OCI-LY7 (cell line): ENCODE data around the gene TRIO. TPM values are rescaled to one million over a fixed set of nuclear protein-coding genes. Genes with fewer than 3 reads are reported as not detected.

Source experiments
- BruUV-seq: library from RNA; stranded (reverse); fragments of 400-500 nt; replicated peaks from 2 replicates; lab custom pipeline; 2021; lab: Mats Ljungman, UMichigan
- CTCF ChIA-PET: fragments of 300-600 bp; sonication (Branson Sonifier 250); formaldehyde crosslinking; loops from one replicate; lab custom pipeline; 2022; ENCODE audit warnings: antibody characterized with exemption; ENCODE audit not compliant: unreplicated experiment; lab: Charles Lee
- POLR2A ChIA-PET: fragments of 300-600 bp; sonication (Branson Sonifier 250); formaldehyde crosslinking; loops from one replicate; lab custom pipeline; 2022; ENCODE audit warnings: antibody characterized with exemption; lab: Charles Lee
- DNase-seq: peaks from one replicate; pipeline ENCODE4 v3.0.0-alpha.2; 2015; ENCODE audit warnings: low spot score
- H2AFZ ChIP-seq: fragments of 200-600 bp; sonication (generic), shearing (Covaris generic); 2 replicates; pipeline ENCODE4 v1.6.1; 2014; ENCODE audit warnings: mild to moderate bottlenecking, antibody characterized with exemption, low read length, moderate library complexity
- H3K27ac ChIP-seq: fragments of 200-600 bp; sonication (generic); 2 replicates; pipeline ENCODE4 v1.5.1; 2014; ENCODE audit warnings: mixed run types, low read depth, mild to moderate bottlenecking, moderate library complexity, low read length, inconsistent platforms; ENCODE audit not compliant: poor library complexity, severe bottlenecking
- H3K36me3 ChIP-seq: fragments of 200-600 bp; sonication (generic); 2 replicates; pipeline ENCODE4 v1.6.1; 2014; ENCODE audit warnings: mild to moderate bottlenecking, antibody characterized with exemption, low read length, moderate library complexity, mixed read lengths; ENCODE audit not compliant: insufficient read depth
- H3K4me1 ChIP-seq: fragments of 200-600 bp; sonication (generic); 2 replicates; pipeline ENCODE4 v1.5.1; 2014; ENCODE audit warnings: mild to moderate bottlenecking, low read length; ENCODE audit not compliant: insufficient read depth, poor library complexity, severe bottlenecking
- H3K4me2 ChIP-seq: fragments of 200-600 bp; sonication (generic); 2 replicates; pipeline ENCODE4 v1.6.1; 2014; ENCODE audit warnings: mild to moderate bottlenecking, low read length
- H3K4me3 ChIP-seq: fragments of 200-600 bp; sonication (generic); 2 replicates; pipeline ENCODE4 v1.5.1; 2014; ENCODE audit warnings: mild to moderate bottlenecking, low read depth, low read length; ENCODE audit not compliant: poor library complexity, severe bottlenecking
- H3K79me2 ChIP-seq: fragments of 200-600 bp; sonication (generic); 2 replicates; pipeline ENCODE4 v1.6.1; 2016; ENCODE audit warnings: low read depth, mild to moderate bottlenecking, low read length, moderate library complexity, mixed read lengths; ENCODE audit not compliant: insufficient read depth
- H3K9me2 ChIP-seq: fragments of 200-600 bp; sonication (generic); 2 replicates; pipeline ENCODE4 v1.6.1; 2016; ENCODE audit warnings: mild to moderate bottlenecking, low read length, mixed read lengths; ENCODE audit not compliant: insufficient read depth
- H3K9me3 ChIP-seq: fragments of 200-600 bp; sonication (generic); 2 replicates; pipeline ENCODE4 v1.6.1; 2014; ENCODE audit warnings: mild to moderate bottlenecking, mixed run types, low read length, mixed read lengths
- H4K20me1 ChIP-seq: fragments of 200-600 bp; sonication (generic); 2 replicates; pipeline ENCODE4 v1.6.1; 2014; ENCODE audit warnings: mild to moderate bottlenecking, antibody characterized with exemption, low read length, moderate library complexity, mixed read lengths; ENCODE audit not compliant: insufficient read depth
- CTCF ChIP-seq: fragments of 200-600 bp; sonication (generic); conservative IDR thresholded peaks from 2 replicates; pipeline ENCODE4 v1.5.1; 2014; ENCODE audit warnings: mild to moderate bottlenecking, antibody characterized with exemption, low read length, moderate library complexity, mixed read lengths
- EZH2phosphoT487 ChIP-seq: fragments of 200-600 bp; sonication (generic); IDR thresholded peaks from 2 replicates; pipeline ENCODE4 v1.6.1; 2018; ENCODE audit warnings: low read depth, borderline replicate concordance, mild to moderate bottlenecking, mixed run types, antibody characterized with exemption, low read length, moderate library complexity, mixed read lengths
- intact Hi-C: fragments of 100-400 bp; cut with micrococcal nuclease; formaldehyde crosslinking; loops from one replicate; pipeline ENCODE4 v1.10.0; 2022; ENCODE audit not compliant: unreplicated experiment
- total RNA-seq, 2 experiments: library from RNA; depleted of rRNA in 1 of 2; stranded (reverse); fragments of >200 nt in 1 of 2; shearing (Covaris generic) in 1 of 2; gene quantifications; 2 replicates each; pipeline ENCODE4 v1.2.3, GENCODE V29; 2014 to 2022

The TRIO gene
- total RNA-seq, 2 experiments from 2014 or later, result 35.8 to 55.1 TPM

GRCh38 chr5:14280294-14280854 lies 137.2 kb downstream of the TRIO start:
- ChIA-PET POLR2A (no interaction called here), CTCF (no interaction called here)
- peaks cover 15% of the 10 kb centered on the region for H3K4me1 ChIP-seq
- H3K27ac ChIP-seq, result no peak overlapping the region
- H4K20me1 ChIP-seq, result no peaks in the 10 kb centered on the region
- H3K79me2 ChIP-seq, result no peaks in the 10 kb centered on the region
- H3K9me3 ChIP-seq, result no peaks in the 10 kb centered on the region
- intact Hi-C loops, result no loop called here
- no peaks in the 10 kb centered on the region for H3K36me3 ChIP-seq
- no peaks in the 10 kb centered on the region for H3K9me2 ChIP-seq
- no peak overlapping the region for H3K4me3 ChIP-seq
- BruUV-seq, result no TSS peak
- H3K4me2 ChIP-seq, result no peak overlapping the region
- H2AFZ ChIP-seq, result no peak overlapping the region
- TF ChIP-seq EZH2phosphoT487 (no peak), CTCF (no peak)
- DNase-seq, result no peak

DNA sequence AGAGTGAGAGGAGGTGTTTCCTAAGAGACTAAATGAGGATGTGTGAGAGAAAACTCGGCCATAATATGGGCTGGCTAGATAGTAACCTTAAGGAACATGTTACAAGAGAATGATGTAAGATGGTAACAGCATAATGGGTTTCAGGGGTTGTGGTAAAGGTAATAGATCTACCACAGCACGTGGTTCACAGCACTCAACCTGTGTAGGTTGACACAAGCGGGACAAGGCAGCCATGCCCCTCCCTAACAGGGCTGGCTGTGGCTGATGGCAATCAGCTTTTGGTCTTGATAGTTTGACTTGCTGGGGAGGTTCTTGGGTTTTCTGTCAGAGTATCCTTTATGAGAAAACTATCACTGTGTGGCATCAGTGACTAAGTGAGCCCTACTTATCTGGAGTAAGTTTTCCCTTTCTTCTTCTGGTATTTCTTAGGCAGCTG lies 138.6 kb downstream of the TRIO start:
- POLR2A ChIA-PET, result no interaction called here
- no peak for TF ChIP-seq EZH2phosphoT487
- no peak for TF ChIP-seq CTCF

DNA sequence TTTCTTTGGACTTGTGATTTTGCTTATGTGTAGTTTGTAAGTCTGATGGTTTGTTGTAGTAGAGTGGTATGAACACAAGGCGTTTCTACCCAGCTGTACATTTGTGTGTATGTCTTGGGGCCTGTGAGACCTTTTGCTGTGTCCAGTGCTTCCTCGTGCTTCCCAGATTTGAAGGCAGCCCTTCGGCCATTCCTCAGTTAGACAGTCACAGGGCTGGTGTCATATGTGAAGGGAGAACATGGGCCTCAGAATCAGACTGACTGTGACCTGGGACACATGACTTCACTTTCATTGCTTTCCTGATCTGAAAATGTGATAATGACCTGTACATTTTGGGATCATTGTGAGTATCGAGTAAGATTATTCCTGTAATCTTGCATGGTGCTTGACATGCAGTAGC lies 140.0 kb downstream of the TRIO start:
- Histone ChIP-seq H2AFZ (no peak overlapping the region), H3K4me3 (no peak overlapping the region), H3K36me3 (no peaks in the 10 kb centered on the region), H3K4me1 (peaks cover 24% of the 10 kb centered on the region), H3K4me2 (no peak overlapping the region), H3K9me2 (no peaks in the 10 kb centered on the region), H4K20me1 (no peaks in the 10 kb centered on the region), H3K27ac (no peak overlapping the region), H3K79me2 (no peaks in the 10 kb centered on the region), H3K9me3 (no peaks in the 10 kb centered on the region)
- POLR2A ChIA-PET, result no interaction called here
- CTCF ChIA-PET, result no interaction called here
- intact Hi-C loops, result no loop called here
- BruUV-seq, result no TSS peak
- no peak for DNase-seq
- no peak for TF ChIP-seq EZH2phosphoT487
- TF ChIP-seq CTCF, result no peak

More for the DNA sequence above, 138.6 kb downstream of the TRIO start:
- H3K27ac ChIP-seq, result no peak overlapping the region
- no peaks in the 10 kb centered on the region for H3K36me3 ChIP-seq
- no TSS peak for BruUV-seq
- no peaks in the 10 kb centered on the region for H3K79me2 ChIP-seq
- no peak overlapping the region for H3K4me3 ChIP-seq
- DNase-seq, result no peak
- no peaks in the 10 kb centered on the region for H3K9me2 ChIP-seq
- H4K20me1 ChIP-seq, result no peaks in the 10 kb centered on the region
- intact Hi-C loops, result no loop called here
- no peak overlapping the region for H3K4me2 ChIP-seq
- H3K4me1 ChIP-seq, result peaks cover 24% of the 10 kb centered on the region
- CTCF ChIA-PET, result no interaction called here
- no peaks in the 10 kb centered on the region for H3K9me3 ChIP-seq
- H2AFZ ChIP-seq, result no peak overlapping the region
